ENCODE results near the gene TUBA1A.
"Not testable (repeated sequence)": the region's sequence is repeated elsewhere in the genome, so short reads cannot be mapped to it uniquely, and the experiment has no call there.

Gene TUBA1A

GRCh38 chr12:49188916-49189367, at the start of gene TUBA1A:
Gene TUBA1A, minus strand, starts transcription at chr12:49189080. Its CDS starts 101 bp downstream, at chr12:49188979.
- DNase-seq (ENCODE audit: low read depth), result peak; percentile 76

DNA sequence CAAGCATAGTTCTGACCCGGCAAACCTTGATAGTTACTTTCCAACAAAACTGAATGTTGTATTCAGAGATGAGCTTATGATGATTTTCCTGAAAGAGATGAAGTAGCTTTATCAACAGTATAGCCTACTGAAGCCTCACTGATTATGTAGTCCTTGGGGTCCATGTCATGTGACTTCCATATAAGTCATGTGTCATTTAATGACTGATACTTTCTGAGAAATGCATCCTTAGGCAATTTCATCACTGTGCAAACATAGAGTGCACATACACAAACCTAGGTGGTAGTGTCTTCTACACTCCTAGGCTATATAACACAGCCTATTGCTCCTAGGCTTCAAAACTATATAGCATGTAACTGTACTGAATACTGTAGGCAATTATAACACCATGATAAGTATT, 47.5 kb upstream of the TUBA1A start:
- no peak for DNase-seq (ENCODE audit: low read depth)

- DNase-seq (ENCODE audit: low read depth), result no peak
Observed at GRCh38 chr12:49233842-49234526, 45.1 kb upstream of the TUBA1A start.

- DNase-seq (ENCODE audit: low read depth), result no peak
Observed at GRCh38 chr12:49232940-49233841, 44.3 kb upstream of the TUBA1A start.

GRCh38 chr12:49231878-49232655, 43.2 kb upstream of the TUBA1A start:
- DNase-seq (ENCODE audit: low read depth), result no peak

DNA sequence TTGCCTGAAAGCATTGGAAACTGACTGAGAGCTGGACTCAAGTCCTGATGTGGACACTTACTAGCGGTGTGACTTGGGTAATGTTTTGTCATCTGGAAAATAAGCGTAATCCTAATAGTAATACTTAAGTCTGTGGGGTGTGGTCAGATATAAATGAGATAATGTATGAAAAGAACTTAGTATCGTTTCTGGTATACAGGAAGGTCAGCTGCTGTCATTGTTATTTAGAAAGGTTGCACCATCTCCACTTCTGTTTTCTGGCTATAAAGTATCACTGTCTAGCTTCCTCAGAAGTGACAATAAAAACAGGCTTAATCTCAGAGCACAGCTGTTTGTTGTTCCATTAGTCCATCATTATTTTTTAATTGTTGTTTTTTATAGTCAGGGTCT, 41.9 kb upstream of the TUBA1A start:
- no peak for DNase-seq (ENCODE audit: low read depth)

- DNase-seq (ENCODE audit: low read depth), result no peak
Observed at GRCh38 chr12:49230176-49230804, 41.4 kb upstream of the TUBA1A start.

DNA sequence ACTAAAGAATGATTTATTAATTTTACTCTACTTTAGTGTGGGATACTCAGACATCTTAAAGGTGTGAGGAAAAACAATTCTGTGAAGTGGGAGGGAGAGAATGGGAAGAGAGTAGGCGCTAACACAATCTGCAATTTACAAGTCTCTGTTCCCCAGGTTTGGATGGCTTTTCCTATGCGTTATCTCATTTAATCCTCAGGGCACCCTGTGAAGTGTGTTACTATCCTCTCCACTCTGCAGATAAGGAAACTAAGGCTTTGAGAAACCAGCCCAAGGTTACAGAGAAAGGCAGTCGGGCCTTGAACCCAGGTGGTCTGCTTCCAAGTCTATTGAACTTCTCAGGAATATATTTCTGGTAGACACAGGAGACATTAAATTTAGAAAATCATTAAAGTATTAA, 39.8 kb upstream of the TUBA1A start:
- no peak for DNase-seq (ENCODE audit: low read depth)

GRCh38 chr12:49227713-49228112, 38.8 kb upstream of the TUBA1A start:
- no peak for DNase-seq (ENCODE audit: low read depth)

DNA sequence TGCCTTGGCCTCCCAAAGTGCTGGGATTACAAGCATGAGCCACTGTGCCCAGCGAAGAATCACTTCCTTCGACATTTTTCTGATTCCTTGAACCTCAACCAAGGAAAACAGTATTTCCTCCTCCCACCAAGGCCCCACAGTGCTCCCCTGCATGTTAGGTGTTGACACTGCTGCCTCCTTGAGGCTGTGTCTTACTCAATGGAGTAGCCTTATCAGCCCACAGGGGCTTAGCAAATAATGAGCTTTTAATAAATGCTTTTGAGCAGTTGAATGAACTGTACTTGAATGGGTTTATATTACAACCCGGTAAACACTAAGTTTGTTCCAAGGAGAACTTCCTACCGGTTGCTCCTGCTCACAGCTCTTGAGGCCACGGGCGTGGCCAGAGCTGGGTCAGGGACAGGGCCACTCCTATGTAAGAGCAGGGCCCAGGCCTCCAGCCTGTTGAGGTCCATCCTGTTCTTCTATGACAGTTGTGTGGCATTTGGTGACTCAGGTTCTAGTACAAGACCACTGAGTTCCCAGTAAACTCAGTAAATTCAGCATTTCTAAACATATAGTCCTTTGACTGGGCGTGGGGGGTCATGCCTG, 36.8 kb upstream of the TUBA1A start:
- no peak for DNase-seq (ENCODE audit: low read depth)

- DNase-seq (ENCODE audit: low read depth), result no peak
Observed at GRCh38 chr12:49223590-49224369, 34.9 kb upstream of the TUBA1A start.

DNA sequence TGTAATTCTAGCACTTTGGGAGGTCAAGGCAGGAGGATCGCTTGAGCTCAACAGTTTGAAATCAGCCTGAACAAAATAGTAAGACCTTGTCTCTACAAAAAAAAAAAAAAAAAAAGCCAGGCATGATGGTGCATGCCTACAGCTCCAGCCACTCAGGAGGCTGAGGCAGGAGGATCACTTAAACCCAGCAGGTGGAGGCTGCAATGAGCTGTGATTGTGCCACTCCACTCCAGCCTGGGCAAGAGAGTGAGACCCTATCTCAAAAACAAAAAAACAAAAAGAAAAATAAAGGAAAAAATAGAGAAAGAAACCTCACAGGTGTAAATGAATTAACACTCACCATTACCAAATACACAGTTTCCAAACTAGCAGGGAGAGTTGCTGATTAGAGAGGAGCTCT, 34.2 kb upstream of the TUBA1A start:
- DNase-seq (ENCODE audit: low read depth), result no peak

GRCh38 chr12:49220972-49221371, 32.1 kb upstream of the TUBA1A start:
- no peak for DNase-seq (ENCODE audit: low read depth)

GRCh38 chr12:49219417-49220026, 30.6 kb upstream of the TUBA1A start:
- no peak for DNase-seq (ENCODE audit: low read depth)

- no peak for DNase-seq (ENCODE audit: low read depth)
Observed at GRCh38 chr12:49212572-49212971, 23.7 kb upstream of the TUBA1A start.

- not testable (repeated sequence) for DNase-seq (ENCODE audit: low read depth)
Observed at GRCh38 chr12:49210703-49211102, 21.8 kb upstream of the TUBA1A start.

GRCh38 chr12:49208676-49209075, 19.8 kb upstream of the TUBA1A start:
- DNase-seq (ENCODE audit: low read depth), result no peak

DNA sequence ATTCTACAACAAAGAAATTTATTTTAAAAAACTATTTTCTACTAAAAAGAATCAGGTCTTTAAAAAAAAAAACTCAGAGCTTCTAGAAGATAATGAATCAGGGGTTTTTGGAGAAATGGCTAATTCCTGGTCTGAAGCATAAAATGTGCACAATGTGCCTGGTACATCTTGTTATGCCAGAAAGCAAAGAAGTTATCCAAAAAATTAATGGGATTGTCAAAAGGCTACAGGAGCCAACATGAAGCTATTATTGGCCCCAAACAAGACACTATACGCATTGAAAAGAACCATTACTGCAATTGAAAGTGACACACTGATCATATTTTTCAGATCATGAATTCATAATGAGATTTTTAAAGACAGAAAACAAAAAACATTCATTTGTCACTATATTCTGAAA, 19.3 kb upstream of the TUBA1A start:
- no peak for DNase-seq (ENCODE audit: low read depth)

DNA sequence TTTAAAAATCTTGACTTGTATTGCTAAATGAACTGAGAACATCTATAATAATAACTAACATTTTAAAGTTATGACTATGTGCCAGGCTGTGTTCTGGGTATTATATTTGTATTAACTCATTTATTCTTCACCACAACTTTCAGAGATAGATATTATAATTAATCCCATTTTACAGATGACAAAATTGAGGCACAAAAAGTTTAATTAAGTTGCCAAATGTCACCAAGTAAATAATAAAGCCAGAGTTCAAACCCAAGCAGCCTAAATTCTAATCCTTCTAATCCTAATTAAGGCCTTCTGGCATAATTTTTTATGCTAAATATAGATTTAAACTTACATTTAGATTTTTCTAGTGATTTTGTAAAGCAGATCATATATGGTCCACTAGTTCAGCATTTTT, 17.5 kb upstream of the TUBA1A start:
- DNase-seq (ENCODE audit: low read depth), result no peak

- DNase-seq (ENCODE audit: low read depth), result no peak
Observed at GRCh38 chr12:49201595-49202295, 12.9 kb upstream of the TUBA1A start.

All from stimulated activated CD8-positive, alpha-beta memory T cell treated with anti-CD3 and anti-CD28 coated beads, Interleukin-12 subunit alpha, Interleukin-12 subunit beta, amount 100 ng/mL, for 4 hours (primary cell).